Activated CD8-positive, alpha-beta memory T cell treated with anti-CD3 and anti-CD28 coated beads for 24 hours (primary cell): ENCODE results near the gene HAND1.

Experiments
- DNase-seq: peaks from one replicate; pipeline ENCODE4 v3.0.0-alpha.2; 2020

Gene HAND1

GRCh38 chr5:154449786-154450185, 28.2 kb downstream of the HAND1 start:
- no peak for DNase-seq

- no peak for DNase-seq
Measured at GRCh38 chr5:154447089-154447725, 30.8 kb downstream of the HAND1 start.

DNA sequence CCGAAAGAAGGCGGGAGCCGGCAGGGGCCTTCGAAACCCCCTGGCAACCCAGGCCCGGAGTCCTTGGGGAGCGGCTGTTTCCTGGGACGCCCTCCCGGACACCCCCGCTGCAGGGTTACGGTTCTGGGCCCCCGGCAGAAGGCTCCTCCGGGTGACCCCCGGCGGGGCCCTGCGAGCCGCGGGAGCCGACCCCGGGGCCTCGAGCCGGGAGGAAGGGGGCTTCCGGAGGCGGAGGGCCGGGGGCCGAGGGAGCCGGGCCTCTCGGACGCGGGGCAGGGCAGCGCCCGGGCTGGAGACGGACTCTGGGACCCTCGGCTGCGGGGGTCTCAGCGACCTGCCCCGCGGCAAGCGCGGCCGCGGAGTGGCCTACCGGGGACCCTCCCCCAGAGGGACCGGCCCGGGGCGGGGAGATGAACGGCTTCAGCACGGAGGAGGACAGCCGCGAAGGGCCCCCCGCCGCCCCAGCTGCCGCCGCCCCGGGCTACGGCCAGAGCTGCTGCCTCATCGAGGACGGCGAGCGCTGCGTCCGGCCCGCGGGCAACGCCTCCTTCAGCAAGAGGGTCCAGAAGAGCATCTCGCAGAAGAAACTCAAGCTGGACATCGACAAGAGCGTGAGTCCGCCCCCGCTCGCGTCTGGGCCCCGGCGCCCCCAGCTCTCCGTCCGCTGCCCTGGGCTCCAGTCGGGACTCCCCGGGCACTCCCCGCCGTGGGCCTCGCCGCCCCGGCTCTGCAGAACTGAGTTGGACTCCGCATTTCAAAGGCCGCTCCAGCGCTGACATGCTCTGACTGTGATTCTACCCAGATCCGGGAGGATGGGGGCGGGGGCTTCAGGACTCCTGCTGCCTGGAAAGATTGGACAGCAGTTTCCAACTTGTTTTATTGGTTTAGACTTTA, 31.6 kb downstream of the HAND1 start:
- DNase-seq, result peak; percentile 75

- peak; percentile 99 for DNase-seq
Measured at GRCh38 chr5:154445422-154446194, 32.4 kb downstream of the HAND1 start, which contains the start of gene SAP30L. Gene SAP30L, plus strand, starts transcription at chr5:154445997. Its CDS starts 608 bp downstream, at chr5:154446605.

- no peak for DNase-seq
Measured at GRCh38 chr5:154444556-154445421, 33.2 kb downstream of the HAND1 start.

DNA sequence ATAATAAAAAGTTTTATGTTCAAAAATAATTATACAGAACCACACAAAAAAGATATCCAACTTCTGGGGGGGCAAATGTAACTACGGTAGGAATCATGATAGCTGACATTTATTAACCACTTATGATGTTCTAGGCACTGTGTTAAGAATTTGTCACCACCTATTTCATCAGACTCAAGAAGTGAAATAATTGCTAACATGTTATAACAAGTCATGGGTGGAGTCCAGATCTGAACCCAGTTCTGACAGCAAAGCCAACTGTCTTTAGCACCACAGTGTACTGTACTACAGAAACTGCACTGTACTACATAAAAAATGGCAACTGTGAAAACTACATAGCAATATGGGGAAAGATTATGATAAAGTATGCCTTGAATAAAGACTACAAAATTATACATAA, 35.2 kb downstream of the HAND1 start:
- no peak for DNase-seq

GRCh38 chr5:154440540-154440939, 37.5 kb downstream of the HAND1 start:
- no peak for DNase-seq

DNA sequence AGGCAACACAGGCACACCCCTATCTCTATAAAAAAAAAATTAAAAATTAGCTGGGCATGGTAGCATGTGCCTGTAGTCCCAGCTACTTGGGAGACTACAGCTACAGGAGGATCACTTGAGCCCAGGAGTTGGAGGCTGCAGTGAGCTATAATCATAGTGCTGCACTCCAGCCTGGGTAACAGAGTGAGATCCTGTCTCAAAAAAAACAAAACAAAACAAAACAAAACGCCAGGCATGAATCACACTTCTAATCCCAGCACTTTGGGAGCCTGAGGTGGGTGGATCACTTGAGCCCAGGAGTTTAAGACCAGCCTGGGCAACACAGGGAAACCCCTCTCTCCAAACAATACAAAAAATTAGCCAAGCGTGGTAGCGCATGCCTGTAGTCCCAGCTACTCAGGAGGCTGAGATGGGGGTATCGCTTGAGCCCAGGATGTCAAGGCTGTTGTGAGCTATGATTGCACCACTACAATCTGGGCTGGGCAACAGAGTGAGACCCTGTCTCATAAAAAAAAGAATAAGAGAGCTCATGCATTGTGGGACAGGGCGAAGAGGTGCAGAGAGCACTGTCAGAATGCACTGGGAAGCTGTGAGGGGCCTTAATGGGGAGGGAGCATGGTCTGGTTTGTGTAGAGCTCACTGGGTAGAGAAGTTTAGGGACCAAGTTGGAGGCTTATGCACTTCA, 40.6 kb downstream of the HAND1 start:
- no peak for DNase-seq

DNA sequence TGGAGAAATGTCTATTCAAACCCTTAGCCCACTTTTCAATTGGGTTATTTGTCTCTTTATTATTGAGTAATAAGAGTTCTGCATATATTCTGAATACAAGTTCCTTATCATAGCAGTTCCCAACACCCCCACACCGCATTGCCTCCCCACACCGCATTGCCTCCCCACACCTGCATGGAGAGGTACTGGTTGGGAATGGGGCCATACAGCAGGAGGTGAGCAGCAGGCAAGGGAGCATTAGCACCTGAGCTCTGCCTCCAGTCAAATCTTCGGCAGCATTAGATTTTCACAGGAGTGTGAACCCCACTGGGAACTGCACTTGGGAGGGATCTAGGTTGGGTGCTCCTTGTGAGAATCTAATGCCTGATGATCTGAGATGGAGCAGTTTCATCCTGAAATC, 42.8 kb downstream of the HAND1 start:
- peak; percentile 19 for DNase-seq

- no peak for DNase-seq
Measured at GRCh38 chr5:154430961-154431630, 46.9 kb downstream of the HAND1 start.

DNA sequence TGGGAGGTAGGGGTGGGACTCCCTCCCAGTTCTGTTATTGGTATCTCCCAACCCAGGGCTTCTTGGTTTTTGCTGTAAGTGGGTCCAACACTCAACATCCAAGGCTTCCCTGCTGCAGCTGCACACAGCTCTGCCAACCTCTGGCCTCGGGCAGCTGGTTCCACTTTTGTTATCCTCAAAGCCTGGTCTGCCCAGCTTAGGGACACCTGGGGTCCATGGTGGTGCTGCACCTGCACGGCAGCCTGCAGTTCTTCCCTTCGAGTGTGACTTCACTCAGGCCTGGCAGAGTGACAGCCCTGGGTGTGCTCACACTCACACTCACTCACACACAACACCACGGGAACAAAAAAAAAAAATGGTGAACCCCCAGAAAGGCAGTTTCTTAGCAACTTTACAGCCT, 47.6 kb downstream of the HAND1 start:
- DNase-seq, result no peak

GRCh38 chr5:154429341-154429740, 48.7 kb downstream of the HAND1 start:
- DNase-seq, result no peak

DNA sequence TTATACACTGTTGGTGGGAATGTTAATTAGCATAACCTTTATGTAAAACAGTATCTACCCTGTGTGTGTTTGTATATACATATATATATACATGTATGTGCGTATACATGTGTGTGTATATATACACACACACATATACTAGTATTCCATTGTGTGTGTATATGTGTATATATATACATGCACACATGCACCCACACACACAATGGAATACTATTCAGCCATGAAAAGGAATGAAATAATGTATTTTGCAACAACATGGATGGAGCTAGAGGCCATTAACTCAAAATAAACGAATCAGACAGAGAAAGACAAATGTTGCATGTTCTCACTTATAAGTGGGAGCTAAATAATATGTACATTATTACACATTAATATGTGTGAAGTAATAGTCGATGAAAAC, 49.8 kb downstream of the HAND1 start:
- no peak for DNase-seq
